Chondrocyte (in vitro differentiated cells): ENCODE measurements around the gene GPATCH2L. TPM values are rescaled to one million over a fixed set of nuclear protein-coding genes. Genes with fewer than 3 reads are reported as not detected.

ENCODE experiments used
- DNase-seq: peaks from one replicate; pipeline ENCODE4 v3.0.0; 2021; ENCODE audit warnings: mixed read lengths, low spot score
- H3K27ac Mint-ChIP-seq: one replicate; pipeline ENCODE4 v1.8.0; 2021; ENCODE audit warnings: mild to moderate bottlenecking, moderate library complexity, mixed read lengths; ENCODE audit not compliant: unreplicated experiment
- H3K27me3 Mint-ChIP-seq: 2 replicates; pipeline ENCODE4 v1.8.0; 2021; ENCODE audit warnings: low read depth, mixed read lengths
- H3K36me3 Mint-ChIP-seq: 2 replicates; pipeline ENCODE4 v1.8.0; 2021; ENCODE audit warnings: low read depth, mixed read lengths
- H3K4me1 Mint-ChIP-seq: 2 replicates; pipeline ENCODE4 v1.8.0; 2021; ENCODE audit warnings: low read depth, mild to moderate bottlenecking, mixed read lengths
- H3K4me3 Mint-ChIP-seq: one replicate; pipeline ENCODE4 v1.8.0; 2021; ENCODE audit warnings: mild to moderate bottlenecking, moderate library complexity, mixed read lengths; ENCODE audit not compliant: unreplicated experiment
- H3K9me3 Mint-ChIP-seq: 2 replicates; pipeline ENCODE4 v1.8.0; 2021; ENCODE audit warnings: low read depth, mixed read lengths
- total RNA-seq: library from RNA; stranded (reverse); gene quantifications from 3 replicates; pipeline ENCODE4 v1.2.1, GENCODE V29; 2021
- TF ChIP-seq, protein P1 (sequence below): fragments of 200-600 bp; sonication (generic); IDR thresholded peaks from 2 replicates; pipeline ENCODE4 v1.5.0; 2021; ENCODE audit warnings: antibody characterized with exemption, mild to moderate bottlenecking, moderate library complexity

The GPATCH2L gene
- total RNA-seq, 1 donor from 2014 or later, result 51.3 TPM

DNA sequence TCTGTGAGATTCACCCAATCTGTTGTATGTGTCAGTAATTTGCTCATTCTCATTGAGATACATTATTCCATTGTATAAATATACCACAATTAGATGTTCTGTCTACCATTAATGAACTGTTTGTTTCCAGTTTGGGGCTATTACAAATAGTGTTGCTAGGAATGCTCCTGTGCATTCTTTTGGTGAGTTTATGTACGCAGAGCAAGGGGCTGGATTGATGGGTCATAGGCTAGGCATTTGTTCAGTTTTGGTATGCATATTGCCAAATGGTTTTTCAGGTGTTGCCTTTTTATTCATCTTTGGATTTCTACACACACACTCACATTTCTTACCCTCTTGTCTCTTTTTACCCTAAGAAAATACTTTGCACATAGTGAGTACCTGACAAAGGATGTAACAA is 93.4 kb downstream of the GPATCH2L start:
- Mint-ChIP-seq H3K27me3 (peaks cover 3% of the 10 kb centered on the region), H3K27ac (no peak overlapping the region), H3K36me3 (peaks cover 11% of the 10 kb centered on the region), H3K9me3 (peaks cover 33% of the 10 kb centered on the region), H3K4me1 (no peaks in the 10 kb centered on the region), H3K4me3 (no peak overlapping the region)
- no peak for DNase-seq
- TF ChIP-seq, protein P1, sequence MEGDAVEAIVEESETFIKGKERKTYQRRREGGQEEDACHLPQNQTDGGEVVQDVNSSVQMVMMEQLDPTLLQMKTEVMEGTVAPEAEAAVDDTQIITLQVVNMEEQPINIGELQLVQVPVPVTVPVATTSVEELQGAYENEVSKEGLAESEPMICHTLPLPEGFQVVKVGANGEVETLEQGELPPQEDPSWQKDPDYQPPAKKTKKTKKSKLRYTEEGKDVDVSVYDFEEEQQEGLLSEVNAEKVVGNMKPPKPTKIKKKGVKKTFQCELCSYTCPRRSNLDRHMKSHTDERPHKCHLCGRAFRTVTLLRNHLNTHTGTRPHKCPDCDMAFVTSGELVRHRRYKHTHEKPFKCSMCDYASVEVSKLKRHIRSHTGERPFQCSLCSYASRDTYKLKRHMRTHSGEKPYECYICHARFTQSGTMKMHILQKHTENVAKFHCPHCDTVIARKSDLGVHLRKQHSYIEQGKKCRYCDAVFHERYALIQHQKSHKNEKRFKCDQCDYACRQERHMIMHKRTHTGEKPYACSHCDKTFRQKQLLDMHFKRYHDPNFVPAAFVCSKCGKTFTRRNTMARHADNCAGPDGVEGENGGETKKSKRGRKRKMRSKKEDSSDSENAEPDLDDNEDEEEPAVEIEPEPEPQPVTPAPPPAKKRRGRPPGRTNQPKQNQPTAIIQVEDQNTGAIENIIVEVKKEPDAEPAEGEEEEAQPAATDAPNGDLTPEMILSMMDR, result no peak

DNA sequence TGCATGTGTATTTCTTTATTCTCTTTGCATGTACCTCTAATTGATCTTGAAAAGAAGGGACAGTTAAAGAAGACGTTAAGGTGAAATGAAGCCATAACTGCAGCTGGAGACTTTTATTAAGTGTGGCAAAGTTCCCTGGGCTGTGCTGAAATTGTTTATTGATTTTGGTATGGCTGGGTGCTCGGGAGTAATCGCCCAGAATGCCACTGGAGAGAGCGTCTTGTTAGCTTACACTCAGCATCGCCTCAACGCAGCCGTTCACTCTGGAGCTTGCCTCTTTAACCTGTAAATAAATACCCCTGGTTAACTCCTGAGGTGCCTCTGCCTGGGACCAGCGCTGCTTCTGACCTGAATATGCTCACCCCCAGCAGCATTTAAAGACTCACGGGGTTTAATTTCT is 98.6 kb downstream of the GPATCH2L start:
- DNase-seq, result no peak
- Mint-ChIP-seq H3K27me3 (peaks cover 11% of the 10 kb centered on the region), H3K27ac (no peak overlapping the region), H3K4me3 (no peak overlapping the region), H3K9me3 (peaks cover 7% of the 10 kb centered on the region), H3K4me1 (no peaks in the 10 kb centered on the region), H3K36me3 (peaks cover 2% of the 10 kb centered on the region)
- TF ChIP-seq, protein P1, result no peak

DNA sequence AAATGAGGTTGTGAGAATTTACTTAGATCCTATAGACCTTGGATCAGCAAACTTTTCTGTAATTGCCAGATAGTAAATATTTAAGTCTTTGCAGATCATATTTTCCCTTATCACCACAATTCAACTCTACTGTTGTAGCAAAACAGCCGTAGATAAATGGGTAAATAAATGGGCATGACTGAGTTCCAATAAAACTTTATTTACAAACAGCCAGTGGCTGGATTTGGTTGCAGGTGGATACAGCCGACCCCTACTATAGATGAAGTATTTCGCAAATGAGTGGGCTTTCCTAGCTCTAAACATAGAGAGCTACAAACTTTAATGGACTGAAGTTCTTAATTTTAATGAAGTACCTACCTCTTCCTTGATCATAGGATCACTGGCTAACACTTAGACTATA is 100.7 kb downstream of the GPATCH2L start:
- peaks cover 2% of the 10 kb centered on the region for H3K36me3 Mint-ChIP-seq
- peaks cover 7% of the 10 kb centered on the region for H3K9me3 Mint-ChIP-seq
- DNase-seq, result no peak
- no peak overlapping the region for H3K27ac Mint-ChIP-seq
- H3K4me1 Mint-ChIP-seq, result peaks cover 5% of the 10 kb centered on the region
- H3K4me3 Mint-ChIP-seq, result no peak overlapping the region
- TF ChIP-seq, protein P1, result no peak
- H3K27me3 Mint-ChIP-seq, result peaks cover 11% of the 10 kb centered on the region

DNA sequence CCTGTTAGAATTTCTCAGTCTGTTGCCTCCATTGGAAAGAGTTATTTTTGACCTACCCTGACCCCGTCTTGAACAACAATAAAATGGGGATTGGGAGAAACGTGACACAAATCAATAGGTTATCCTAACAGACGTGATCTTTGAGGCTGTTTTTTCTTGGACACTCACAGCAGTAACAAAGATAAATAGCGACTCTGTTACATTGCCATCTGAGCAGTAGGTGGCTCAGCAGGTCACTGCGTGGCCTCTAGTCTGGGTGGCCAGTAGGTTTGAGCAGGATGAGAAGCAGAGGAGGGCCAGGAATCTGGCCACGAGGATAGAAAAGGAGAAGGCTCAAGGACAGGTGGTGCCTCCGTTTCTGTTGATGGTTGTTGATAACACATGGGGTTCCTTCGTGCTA is 101.4 kb downstream of the GPATCH2L start:
- peaks cover 5% of the 10 kb centered on the region for H3K4me1 Mint-ChIP-seq
- H3K27me3 Mint-ChIP-seq, result peaks cover 11% of the 10 kb centered on the region
- no peak for DNase-seq
- H3K27ac Mint-ChIP-seq, result no peak overlapping the region
- TF ChIP-seq, protein P1, result no peak
- peaks cover 2% of the 10 kb centered on the region for H3K36me3 Mint-ChIP-seq
- H3K4me3 Mint-ChIP-seq, result no peak overlapping the region
- H3K9me3 Mint-ChIP-seq, result peaks cover 7% of the 10 kb centered on the region

DNA sequence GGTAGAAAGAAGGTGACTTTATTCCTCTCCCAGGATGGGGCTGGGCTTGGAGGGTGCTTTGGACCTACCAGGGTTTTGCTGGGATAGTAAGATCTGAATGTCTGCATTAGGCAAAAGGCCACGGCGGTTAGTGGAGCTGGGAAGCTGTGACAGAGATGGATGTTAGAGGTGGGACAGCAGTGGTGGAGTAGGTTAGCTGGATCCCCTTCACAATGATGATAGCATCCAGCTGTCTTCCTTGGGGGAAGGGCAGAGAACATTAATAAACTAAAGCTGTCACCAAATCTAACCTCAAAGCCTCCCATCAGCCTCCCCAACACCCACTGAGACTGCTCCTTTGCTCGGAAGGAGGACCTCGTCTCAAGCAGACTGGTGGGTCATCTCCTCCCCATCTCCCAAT is 104.8 kb downstream of the GPATCH2L start:
- Mint-ChIP-seq H3K9me3 (peaks cover 4% of the 10 kb centered on the region), H3K27ac (no peak overlapping the region), H3K36me3 (no peaks in the 10 kb centered on the region), H3K4me3 (no peak overlapping the region), H3K4me1 (peaks cover 9% of the 10 kb centered on the region), H3K27me3 (peaks cover under 1% of the 10 kb centered on the region)
- TF ChIP-seq, protein P1, result no peak
- DNase-seq, result no peak
